GM19395 (cell line): ENCODE measurements around the gene SDCBP2.

Experiments
- ATAC-seq: cut with Tn5 transposase; IDR thresholded peaks from one replicate; pipeline ENCODE4 v1.9.1; 2021; ENCODE audit warnings: mild to moderate bottlenecking, moderate library complexity; ENCODE audit not compliant: unreplicated experiment

The SDCBP2 gene

DNA sequence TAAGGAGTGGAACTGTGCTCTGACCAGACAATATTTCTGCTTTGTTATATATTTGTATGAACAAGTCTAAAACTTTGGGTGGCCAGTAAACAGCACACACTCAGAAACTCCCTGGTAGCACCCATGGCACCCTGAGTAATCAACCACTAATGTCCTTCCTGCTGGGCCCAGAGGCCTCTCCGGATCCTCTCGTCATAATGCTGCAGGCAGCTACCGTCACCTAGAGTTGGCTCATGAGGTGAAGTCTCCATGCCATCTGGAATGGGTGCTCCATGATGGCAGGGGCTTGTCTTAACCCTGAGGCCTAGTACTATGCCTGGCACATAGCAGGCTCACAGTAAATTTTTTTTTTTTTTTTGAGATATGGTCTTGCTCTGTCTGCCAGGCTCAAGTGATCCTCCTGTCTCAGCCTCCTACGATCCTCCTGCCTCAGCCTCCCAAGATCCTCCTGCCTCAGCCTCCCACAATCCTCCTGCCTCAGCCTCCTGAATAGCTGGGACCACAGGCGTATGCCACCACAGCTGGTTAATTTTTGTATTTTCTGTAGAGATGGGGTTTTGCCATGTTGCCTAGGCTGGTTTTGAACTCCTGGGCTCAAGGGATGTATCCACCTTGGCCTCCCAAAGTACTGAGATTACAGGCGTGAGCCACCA is 3.0 kb upstream of the SDCBP2 start:
- no peak for ATAC-seq

DNA sequence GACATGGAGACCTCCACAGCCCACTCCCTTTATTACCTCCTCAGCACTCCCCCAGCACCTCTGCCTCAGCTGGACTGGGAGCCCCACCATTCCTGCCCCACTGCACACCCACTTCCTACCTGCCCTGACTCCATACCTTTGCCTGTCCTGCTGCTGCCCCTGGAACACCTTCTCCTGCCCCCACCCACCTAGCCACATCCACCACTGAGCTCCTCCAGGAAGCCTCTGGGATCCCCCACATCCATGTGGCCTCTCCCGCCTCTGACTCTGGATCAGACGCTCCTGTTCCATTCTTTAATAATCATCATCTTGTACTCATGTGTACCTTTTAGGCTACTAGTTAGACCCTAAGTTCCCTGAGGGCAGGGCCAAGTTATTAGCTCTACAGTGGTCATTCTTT is 2.2 kb upstream of the SDCBP2 start:
- ATAC-seq, result no peak

DNA sequence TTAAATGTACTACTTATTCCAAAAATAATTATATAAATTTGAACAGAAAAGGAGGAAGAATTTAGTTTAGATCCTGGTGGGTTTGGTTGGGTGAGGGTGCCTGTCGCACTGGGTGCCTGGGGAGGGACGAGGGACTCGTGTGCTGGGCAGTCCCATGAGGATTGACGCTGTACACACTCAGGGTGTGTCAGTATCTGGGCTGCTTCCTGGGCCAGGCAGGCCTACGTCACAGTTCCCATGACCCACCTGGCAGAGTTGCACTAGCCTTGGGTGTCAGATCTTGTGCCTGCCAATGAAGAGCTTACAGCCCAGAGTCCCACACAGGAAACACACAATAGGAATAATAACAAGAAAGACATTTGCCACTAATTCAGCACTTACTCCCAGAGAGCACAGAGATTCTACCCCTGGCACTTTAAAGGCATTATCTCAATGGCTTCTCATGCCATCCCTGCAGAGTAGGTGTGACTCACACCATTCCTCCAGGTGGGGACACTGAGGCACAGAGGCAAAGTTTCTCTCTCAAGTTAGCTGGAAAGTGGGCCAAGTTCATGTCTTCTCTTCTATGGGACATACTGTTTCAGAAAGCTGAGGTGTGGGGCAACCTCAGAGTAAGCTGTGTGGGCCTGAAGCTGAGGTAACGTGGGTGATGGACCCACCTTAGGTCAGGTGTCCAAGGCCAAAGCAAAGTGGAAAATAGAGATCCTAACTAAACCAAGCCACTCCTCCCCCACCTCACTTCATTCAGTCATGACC is 1.3 kb upstream of the SDCBP2 start:
- ATAC-seq, result no peak

DNA sequence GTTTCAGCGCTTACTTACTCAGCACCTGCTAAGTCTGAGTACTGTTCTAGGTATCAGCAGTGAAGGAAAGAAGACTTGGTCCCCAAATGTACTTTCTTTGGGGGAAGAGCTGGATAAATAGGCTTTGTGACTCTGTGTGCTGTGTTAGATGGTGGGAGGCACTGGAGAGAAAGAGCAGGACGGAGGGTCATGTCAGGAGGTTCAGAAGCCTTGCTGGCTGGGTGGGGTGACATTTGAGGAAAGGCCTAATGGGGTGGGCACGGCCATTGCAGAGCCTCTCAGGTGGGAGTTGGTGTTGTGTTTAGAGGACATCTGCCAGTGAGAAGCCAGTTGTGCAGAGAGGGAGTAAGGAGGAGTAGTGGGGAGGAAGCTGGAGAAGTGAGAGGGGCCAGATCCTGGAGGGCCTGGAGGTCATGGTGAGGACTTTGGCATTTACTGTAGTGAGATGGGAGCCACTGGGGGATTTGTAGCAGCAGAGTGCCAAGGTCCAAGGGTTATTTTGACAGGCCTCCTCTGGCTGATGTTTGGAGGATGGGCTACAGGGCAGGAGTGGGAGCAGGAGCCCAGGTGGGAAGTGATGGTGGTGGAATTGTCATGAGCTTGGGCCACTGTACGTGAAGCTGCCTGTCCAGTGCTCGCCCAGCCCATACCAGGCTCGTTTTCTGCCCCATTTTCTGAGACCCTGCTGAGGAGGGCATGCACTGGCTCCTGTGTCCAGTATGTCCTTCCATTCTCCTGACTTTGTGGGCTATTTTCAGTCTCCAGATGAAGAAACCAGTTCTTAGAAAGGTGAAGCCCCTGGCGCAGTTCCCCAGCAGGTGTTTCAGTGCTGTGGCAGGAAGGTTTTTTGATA is 886 bp downstream of the SDCBP2 start:
- no peak for ATAC-seq

DNA sequence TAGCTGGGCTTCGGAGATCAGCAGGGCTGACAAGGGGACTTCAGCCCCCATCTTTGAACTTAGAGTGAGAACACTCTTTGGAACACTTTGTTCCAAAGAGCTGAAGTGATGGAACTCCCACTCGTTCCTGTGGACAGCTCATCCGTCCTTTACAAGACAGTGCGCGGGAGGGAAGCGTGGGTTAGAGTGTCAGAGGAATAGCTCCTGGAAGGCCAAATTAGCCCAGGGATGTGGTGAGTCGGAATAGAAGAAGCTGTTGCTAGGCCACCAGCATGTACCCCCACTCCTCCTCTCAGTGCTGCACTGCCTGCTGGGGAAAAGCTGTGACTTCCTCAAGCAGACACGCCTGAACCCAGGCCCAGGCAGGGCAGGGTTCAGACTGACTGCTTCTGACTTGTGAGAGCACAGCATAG is 1.7 kb downstream of the SDCBP2 start:
- no peak for ATAC-seq

DNA sequence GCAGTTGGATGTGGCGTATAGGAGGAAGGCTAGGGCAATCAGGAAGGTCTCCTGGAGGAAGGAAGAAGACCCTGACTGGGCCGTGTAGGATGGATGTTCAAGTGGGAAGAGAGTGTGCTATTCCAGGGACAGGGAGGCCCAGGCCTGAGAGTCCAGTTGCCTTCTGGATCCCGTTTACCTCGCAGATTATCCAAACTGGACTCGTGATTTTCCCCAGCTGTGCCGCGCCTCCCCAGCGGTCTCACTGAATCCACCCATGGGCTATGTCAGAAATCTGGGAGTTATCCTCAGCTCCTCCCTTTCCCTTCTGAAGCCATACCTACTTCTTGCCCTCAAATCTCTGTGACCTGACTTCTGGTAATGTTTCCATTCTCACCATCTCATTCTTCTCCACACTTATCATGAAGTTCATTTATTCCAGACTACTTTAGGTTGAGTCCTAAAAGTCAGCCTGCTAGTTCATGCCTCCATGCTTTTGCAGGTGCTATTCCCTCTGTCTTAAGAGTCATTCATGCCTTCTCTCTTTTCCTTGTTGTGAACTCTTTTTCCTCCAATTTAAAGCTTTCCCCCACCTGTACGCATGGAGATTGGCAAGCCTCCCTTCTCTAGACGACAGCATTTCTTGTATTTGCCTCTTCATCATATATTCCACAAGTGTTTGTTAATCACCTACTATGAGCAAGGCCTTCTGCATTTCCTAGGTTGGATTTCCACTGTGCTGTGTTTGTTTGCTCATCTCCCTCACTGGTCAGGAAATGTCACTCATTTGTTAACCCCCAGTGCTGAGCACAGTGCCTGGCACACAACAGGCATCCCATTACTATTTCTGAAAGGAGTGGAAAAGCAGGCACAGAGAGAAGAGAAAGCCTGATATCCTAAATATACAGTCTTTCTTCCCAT is 2.7 kb downstream of the SDCBP2 start:
- ATAC-seq, result no peak

DNA sequence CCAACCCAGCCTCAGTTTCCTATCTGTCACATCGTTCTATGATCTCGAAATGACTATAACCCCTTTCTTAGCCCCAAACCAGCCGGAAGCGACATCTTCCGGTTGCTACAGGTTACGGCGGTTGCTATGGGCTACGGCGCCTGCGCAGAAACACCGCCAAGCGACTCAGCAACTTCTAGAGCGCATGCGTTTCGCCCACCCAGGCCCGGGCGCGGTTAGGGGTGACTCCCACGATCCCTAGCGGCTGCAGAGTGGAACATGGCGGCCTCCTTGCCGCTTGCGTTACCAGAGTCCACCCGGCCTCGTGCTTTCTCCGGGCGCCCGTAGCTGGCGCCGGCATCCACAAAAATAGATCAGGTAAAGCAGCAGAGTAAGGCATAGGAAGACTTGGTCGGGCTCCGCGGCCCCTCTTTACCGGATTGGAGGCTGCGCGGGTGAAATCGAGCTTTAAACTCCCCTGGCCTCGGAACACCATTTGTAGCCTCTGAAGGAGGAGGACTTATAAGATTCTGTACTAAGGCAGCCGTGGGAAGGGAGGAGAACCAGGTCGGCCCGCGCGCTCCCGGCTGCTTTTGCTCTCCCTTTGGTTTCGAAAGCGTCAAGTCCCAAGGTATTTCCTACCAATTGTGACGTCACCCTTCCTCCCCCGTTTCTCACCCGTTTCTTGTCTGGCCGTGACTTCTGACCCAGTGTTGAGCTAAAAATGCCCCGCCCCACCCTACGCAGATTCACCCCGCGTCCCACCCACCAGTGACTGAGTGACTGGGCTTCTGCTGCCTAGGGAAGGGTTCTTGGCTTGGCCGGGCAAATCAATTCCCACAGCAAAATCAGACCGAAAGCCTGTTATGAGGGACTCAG is 3.5 kb downstream of the SDCBP2 start:
- ATAC-seq, result peak; percentile 83

DNA sequence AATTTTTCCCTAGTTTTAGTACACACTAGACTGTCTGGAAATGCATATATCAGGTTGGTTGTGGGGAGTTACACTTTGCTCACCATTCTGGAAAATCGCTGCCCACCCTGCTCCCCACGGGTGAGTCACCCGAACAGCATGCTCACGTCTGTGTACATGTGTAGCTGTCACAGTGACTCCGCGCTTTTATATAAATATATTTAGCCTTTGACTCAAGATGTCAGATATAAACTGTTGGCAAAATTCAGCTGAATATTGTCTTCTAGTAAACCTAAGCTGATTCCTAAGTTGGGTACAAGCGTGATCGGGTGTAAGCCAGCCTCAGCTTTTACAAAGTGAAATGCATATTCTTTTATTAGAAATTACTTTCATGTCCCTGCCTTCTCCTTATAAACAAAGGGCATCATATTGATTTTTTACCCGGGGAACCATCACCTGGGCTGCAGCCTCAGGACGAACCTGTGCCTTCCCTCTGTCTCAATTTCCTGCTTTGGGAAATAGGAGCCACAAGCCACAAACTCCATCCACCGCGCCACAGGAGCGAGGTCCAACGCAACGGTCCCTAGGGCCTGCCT is 4.3 kb downstream of the SDCBP2 start:
- no peak for ATAC-seq

DNA sequence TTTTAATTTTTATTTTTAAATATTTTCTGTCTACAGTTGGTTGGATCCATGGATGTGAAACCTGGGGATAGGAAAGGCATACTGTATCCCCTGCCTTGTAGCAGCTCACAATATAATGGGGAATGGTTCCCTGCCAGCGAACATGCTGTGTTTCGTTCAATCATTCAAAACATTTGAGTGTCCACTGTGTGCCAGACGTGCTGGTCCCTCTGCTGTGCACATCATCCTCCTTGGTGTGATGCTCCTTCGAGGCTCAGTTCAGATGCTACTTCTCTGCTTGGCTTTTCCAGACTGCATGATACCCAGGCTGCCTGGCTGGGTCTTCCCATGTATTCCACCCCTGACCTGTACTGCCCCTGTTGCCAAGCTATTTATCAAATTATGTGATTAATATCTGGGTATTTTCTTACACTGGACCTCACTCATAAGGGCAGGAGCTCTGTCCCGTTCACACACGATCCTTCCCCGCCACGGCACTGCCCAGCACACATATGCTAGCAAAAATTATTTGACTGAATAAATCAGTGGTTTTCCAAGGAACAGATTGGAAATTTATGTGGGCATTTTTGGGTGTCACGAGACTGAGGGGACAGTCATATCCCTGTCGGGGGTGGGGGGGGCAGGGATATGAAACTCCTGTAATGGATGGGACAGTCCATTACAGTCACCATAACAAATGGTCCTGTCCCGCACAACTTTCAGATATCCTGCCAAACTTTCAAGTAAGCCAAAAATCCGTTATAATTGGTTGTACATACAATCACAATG is 4.9 kb downstream of the SDCBP2 start:
- ATAC-seq, result no peak

DNA sequence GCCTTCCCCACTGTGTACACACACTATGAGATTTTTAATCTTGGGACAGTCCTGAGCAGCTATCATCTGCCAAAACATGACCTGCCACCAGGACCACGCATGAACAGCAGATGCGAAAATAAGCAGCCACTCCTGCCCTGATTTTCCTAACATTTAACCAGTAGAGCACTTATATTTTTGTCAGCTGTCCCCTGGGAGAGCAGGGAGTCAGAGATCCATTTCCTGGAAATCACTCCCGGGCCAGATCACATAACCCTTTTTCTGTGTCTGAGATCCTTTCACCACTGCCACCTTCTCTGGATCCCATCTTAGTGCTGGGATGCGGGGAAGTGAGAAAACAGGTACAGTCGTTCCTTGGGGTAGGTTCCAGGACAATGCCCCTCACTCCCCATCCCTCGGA is 5.7 kb downstream of the SDCBP2 start:
- no peak for ATAC-seq

DNA sequence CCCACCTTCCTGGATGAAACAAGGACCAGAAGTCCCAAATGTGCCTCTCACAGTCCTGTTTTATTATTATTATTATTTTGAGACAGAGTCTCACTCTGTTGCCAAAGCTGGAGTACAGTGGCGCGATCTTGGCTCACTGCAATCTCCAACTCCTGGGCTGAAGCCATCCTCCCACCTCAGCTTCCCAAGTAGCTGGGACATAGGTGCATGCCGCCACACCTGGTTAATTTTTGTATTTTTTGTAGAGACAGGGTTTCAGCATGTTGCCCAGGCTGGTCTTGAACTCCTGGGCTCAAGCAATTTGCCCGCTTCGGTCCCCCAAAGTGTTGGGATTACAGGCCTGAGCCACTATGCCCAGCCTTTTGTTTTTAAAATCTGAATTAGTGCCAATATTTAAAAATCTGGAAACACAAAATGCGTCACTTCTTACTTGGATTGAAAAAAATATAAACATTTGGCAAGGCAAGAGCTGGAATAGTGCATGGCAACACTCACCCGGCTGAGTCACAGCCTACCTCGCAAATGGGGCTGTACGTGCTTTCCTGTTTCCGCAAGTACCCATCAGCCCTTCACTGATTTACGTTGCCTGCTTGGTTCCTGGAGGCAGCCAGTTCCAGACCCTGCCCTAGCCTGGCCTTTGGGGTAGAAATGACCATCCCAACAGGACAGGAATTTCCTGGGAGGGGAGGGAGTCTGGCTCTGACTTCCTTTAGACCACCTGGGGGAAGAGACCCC is 6.3 kb downstream of the SDCBP2 start:
- no peak for ATAC-seq

DNA sequence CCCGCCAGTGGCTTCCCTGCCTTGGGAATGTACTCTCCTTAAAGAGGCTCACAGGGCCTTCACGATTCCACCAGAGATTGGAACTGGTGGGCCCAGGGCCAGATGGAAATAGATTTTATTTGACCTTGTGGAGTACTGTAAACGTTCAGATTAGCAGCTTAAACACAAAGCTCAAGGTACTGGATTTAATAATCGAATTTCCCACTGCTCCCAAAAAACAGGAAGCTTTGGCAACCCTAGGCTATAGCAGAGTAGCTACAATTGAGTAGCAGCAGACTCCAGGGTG is 7.3 kb downstream of the SDCBP2 start:
- no peak for ATAC-seq

DNA sequence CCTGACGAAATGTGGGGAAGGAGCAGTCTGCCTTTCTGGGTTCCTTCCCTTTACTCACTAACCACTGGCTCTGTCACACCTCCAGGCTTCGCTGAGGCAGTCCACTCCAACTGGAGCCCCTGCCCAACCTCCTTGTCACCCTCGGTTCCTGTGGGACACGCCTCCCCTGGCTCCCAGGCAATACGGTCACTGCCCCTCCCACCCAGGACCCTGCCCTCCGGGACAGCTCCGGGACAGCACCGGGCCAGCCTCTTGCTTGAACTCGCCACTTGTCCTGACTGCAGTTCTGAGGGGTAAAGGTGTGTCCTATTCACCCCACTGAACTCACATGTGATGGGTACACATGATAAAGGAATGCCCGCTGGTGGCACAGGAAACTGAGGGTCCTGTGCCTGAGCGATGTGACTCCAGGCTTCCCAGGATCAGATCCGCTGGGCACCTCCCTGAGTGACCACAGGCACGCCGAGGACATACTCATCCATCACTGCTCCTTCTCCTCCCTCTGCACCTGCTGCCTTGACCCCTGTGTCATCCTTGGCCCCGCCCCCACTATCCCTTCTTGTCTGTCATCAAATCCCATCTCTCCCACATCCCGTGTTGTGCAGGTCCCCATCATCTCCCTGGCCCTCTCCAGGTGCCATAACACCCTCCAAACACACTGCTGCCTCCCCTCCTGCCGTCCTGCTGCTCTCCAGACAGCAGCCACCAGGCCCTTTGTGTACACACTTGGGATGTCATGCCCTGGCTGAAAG is 7.9 kb downstream of the SDCBP2 start:
- ATAC-seq, result no peak

DNA sequence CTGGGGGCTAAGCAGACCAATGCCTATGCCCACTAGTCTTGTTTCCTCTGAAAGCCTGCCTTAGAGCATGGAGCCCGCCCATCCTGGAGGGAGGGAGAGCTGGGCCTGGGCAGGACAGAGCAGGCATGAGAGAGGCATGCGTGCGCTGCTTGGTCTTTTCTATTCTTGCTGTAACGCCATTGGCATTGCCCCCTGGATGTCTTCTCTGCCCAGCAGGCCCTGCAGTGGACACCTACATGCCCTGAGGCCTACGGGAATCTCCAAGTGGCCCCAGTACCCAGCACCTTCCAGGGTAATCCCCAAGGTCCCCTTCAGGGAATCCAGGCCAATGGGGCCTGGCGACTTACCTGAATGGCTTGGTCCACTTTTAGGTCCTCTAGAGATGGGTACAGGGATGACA is 8.9 kb downstream of the SDCBP2 start:
- ATAC-seq, result no peak

DNA sequence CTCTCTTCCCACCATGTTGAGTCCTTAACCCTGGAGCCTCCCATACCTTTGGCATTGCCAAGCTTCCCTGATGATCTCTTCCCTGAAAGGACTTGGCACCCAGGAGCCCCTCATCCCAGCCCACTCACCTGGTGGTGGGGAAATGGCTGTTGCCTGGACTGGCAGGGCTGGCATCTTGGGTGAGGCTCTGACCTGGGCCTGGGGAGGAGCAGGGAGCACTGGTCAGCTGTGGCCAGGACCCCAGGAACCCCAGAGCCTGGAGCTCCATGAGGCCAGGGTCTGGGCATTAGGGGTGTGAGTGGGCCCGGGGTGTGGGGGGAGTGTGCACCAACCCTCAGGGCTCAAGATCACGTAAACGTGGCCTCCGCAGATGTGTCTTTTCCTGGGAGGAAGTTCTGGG is 9.5 kb downstream of the SDCBP2 start:
- no peak for ATAC-seq

DNA sequence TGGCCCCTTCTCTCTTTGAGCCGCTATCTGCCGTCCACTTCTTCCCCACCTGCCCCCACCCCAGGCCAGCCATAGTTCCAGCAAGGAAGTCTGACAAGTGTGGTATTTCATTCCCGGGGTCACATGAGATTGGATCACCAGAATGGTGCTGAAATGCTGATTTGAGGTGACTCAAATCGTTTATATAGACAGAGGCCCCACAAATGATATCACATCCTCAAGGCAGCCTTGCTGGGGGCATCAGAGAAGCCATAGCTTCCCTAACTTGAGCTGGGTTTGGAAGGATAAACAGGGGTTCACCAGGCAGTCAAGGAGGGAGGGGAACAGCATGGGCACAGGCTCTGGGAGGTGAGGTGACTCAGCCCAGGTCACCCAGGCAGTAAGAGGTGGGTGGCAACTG is 9.9 kb downstream of the SDCBP2 start:
- no peak for ATAC-seq

DNA sequence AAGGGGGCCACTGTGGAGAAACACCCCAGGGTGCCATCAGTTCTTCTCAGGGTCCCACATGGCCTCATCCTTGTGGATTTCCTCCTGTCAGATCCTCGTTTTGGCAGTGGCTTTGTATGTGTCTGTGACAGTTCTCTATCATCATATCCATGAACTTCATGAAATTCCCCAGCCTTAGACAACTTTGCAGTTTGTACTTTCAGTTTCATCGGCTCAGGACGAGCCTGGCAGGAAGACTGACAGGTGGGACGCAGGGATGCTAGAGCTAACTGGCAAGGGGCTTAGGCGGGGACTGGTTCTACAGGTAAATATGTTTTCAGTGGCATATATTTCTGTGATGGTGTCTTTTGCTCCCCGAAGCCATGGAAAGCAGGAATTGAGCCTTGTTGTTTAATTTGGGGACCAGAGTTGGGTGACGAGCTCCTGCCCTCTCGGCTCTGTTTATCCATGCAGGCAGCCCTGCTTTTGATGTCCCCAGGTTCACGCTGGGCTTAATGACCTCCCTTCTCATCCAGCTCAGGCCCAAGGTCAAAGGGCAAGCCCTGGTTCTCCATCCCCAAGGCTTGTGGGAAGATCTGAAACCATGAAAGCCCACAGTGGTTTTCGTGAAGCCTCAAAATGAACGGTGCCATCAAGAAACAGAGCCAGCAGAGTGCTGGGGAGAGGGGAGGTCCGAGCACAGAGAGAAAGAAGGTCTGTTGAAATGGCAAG is 11.2 kb downstream of the SDCBP2 start:
- ATAC-seq, result no peak
